Subcutaneous adipose tissue (tissue), 4 donors: ENCODE results near the gene PRRC2C. TPM values are rescaled to one million over a fixed set of nuclear protein-coding genes. Genes with fewer than 3 reads are reported as not detected.

Experiments
- total RNA-seq, 4 donors: library from RNA; depleted of rRNA; stranded (reverse); fragments of >200 nt; gene quantifications; one replicate each; pipeline ENCODE4 v1.1.0, GENCODE V29; 2016
- TF ChIP-seq, protein P1 (sequence below): fragments of 450-650 bp; IDR thresholded peaks from one replicate; pipeline ENCODE4 v1.5.1; 2016; ENCODE audit warnings: low read depth, mild to moderate bottlenecking, control low read depth, antibody characterized with exemption, moderate library complexity

PRRC2C gene
- total RNA-seq, 4 donors from 2014 or later, result 75.3 to 102 (median 88.1) TPM

DNA sequence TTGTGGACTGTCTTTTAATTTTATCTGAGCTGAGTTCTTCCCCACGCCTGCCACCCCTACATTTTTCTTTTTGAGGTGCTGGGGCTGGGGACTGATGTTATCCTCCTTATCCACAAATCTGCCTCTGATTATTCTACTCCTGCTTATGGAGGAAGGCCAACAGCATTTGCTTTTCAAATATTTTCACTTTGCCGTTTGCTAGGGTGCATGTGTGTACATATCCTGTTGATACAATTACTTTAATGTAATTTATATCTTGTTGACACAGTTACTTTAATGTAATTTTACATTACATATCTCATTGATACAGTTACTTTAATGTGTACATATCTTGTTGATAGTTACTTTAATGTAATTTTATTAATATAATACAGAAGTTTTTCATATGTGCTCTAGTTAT, 36.2 kb downstream of the PRRC2C start:
- TF ChIP-seq, protein P1, sequence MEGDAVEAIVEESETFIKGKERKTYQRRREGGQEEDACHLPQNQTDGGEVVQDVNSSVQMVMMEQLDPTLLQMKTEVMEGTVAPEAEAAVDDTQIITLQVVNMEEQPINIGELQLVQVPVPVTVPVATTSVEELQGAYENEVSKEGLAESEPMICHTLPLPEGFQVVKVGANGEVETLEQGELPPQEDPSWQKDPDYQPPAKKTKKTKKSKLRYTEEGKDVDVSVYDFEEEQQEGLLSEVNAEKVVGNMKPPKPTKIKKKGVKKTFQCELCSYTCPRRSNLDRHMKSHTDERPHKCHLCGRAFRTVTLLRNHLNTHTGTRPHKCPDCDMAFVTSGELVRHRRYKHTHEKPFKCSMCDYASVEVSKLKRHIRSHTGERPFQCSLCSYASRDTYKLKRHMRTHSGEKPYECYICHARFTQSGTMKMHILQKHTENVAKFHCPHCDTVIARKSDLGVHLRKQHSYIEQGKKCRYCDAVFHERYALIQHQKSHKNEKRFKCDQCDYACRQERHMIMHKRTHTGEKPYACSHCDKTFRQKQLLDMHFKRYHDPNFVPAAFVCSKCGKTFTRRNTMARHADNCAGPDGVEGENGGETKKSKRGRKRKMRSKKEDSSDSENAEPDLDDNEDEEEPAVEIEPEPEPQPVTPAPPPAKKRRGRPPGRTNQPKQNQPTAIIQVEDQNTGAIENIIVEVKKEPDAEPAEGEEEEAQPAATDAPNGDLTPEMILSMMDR, result no peak

GRCh38 chr1:171530676-171531075, 45.3 kb downstream of the PRRC2C start:
- TF ChIP-seq, protein P1, result no peak

GRCh38 chr1:171532520-171532919, 47.2 kb downstream of the PRRC2C start:
- TF ChIP-seq, protein P1, result no peak

- TF ChIP-seq, protein P1, result no peak
These were observed 60.2 kb downstream of the PRRC2C start for GRCh38 chr1:171545523-171545922.

GRCh38 chr1:171550050-171550449, 64.7 kb downstream of the PRRC2C start:
- TF ChIP-seq, protein P1, result no peak

DNA sequence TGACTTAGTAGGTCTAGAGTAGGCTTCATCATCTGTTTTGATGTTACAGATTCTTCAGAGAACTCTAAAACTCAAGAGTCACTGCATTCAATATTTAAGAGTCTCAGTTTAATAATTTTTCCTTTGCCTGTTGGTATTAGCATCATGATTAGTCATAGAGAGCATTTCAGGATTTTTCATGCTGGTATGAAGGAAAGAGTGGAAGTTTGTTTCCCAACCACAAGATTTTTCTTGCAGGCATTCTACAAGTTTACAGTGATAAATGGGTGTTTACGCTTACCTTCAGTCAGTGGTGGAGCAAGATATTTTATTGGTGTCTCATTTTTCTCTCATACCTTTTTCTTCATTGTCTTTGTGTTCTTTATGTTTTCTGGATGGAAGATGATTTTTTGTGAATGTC, 78.3 kb downstream of the PRRC2C start:
- TF ChIP-seq, protein P1, result no peak

GRCh38 chr1:171566467-171566866, 81.1 kb downstream of the PRRC2C start:
- TF ChIP-seq, protein P1, result no peak

DNA sequence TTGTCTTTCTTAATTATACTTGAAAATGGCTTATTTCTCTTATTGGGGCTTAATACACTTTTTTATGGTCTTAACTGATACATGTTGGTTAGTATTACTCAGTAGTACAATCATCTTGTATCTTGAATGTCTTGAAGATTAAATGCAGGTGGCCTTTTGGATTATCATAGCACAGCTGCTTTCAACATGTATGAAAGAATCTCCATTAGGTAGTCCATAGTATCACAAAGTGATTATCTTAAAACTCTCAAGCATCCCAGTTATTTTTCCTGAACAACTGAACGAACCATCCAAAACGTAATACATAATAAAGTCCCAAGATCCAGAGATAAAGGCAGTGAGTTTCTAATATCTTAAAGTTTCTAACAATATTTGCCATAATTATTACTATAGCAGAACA, 85.0 kb downstream of the PRRC2C start:
- TF ChIP-seq, protein P1, result no peak
